GM12865 (cell line): Measurements from ENCODE around the gene PDE10A.

Source experiments
- DNase-seq: peaks from one replicate; pipeline ENCODE4 v3.0.0; 2010; ENCODE audit warnings: low read depth
- H3K4me3 ChIP-seq: 2 replicates; pipeline ENCODE4 v1.5.1; 2011; ENCODE audit warnings: mild to moderate bottlenecking, low read depth, low read length, control low read depth
- CTCF ChIP-seq: IDR thresholded peaks from 2 replicates; pipeline ENCODE4 v1.5.1; 2011; ENCODE audit warnings: low read length, control low read depth, low read depth, inconsistent platforms; ENCODE audit not compliant: insufficient read depth; ENCODE audit errors: missing control alignments

The PDE10A gene

GRCh38 chr6:165649166-165650137 is 13.6 kb downstream of the PDE10A start:
- DNase-seq, result no peak
- no peak overlapping the region for H3K4me3 ChIP-seq
- TF ChIP-seq CTCF, result no peak

GRCh38 chr6:165647041-165647440 is 16.0 kb downstream of the PDE10A start:
- TF ChIP-seq CTCF, result no peak
- no peak overlapping the region for H3K4me3 ChIP-seq
- no peak for DNase-seq

DNA sequence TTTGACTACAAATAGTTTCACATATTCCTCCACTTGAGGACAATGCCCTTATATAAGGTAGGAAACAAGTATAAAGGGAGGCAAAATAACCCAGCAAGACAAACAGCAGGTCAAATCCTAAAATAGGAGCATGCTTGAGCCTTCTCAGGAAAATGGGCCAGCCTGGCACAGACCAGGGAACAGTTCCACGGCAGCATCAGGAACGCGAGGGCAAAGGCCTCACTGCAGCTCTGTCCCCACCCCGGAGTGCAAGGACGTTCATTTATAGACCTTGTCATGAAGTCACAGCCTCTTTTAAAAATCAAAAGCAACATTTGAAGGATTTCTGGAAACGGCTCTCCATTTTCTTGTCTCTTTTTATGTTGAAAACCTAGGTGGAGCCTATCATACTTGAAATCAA is 17.1 kb downstream of the PDE10A start:
- no peak for DNase-seq
- TF ChIP-seq CTCF, result no peak
- H3K4me3 ChIP-seq, result no peak overlapping the region

GRCh38 chr6:165644586-165645266 is 18.3 kb downstream of the PDE10A start:
- DNase-seq, result no peak
- H3K4me3 ChIP-seq, result no peak overlapping the region
- no peak for TF ChIP-seq CTCF

GRCh38 chr6:165643015-165643414 is 20.0 kb downstream of the PDE10A start:
- H3K4me3 ChIP-seq, result no peak overlapping the region
- no peak for TF ChIP-seq CTCF

DNA sequence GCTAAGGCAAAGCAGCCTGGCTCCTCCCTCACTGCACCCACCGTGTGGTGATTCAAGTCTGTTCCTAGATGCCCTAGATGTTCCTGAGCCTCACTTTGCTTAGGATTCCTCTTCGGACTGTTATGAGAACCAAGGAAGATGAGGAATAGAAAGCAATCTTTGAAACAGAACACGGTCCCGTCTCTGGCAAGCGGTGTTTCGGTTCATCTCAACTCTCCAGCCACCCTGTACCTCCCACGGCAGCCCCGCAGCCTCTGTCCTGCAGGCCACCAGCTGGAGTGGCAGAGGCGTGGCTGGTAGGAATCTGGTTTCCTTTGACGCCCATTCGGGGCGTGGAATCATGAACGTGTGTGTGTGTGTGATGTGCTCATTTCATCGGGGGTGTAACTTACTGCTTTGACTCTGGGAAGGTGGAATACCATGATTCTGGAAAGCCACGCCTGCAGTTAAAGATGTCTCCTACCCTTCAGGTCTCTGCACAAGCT is 21.3 kb downstream of the PDE10A start:
- H3K4me3 ChIP-seq, result no peak overlapping the region
- no peak for TF ChIP-seq CTCF
- no peak for DNase-seq

More at GRCh38 chr6:165643015-165643414, 20.0 kb downstream of the PDE10A start:
- DNase-seq, result no peak
